Neuronal stem cell (in vitro differentiated cells): ENCODE data around the gene SUPT6H.
A peak's percentile ranks its signal among the peaks of the same experiment; 100 is the strongest.
"Not testable (repeated sequence)": the region's sequence is repeated elsewhere in the genome, so short reads cannot be mapped to it uniquely, and the experiment has no call there.

ENCODE experiments used
- DNase-seq: peaks from one replicate; pipeline ENCODE4 v3.0.0-alpha.2; 2013; ENCODE audit warnings: low spot score
- H2AFZ ChIP-seq: one replicate; pipeline ENCODE4 v1.6.1; 2013; ENCODE audit warnings: mild to moderate bottlenecking, low read length, inconsistent platforms
- H2AK5ac ChIP-seq: 2 replicates; pipeline ENCODE4 v1.6.1; 2013; ENCODE audit warnings: low read depth, mild to moderate bottlenecking, inconsistent platforms, low read length, moderate library complexity, mixed read lengths
- H2BK120ac ChIP-seq: 2 replicates; pipeline ENCODE4 v1.6.1; 2013; ENCODE audit warnings: low read depth, mild to moderate bottlenecking, inconsistent platforms, low read length, moderate library complexity, mixed read lengths
- H2BK12ac ChIP-seq: one replicate; pipeline ENCODE4 v1.6.1; 2013; ENCODE audit warnings: low read length, inconsistent platforms
- H2BK15ac ChIP-seq: 2 replicates; pipeline ENCODE4 v1.6.1; 2013; ENCODE audit warnings: mild to moderate bottlenecking, low read length, inconsistent platforms, mixed read lengths
- H2BK5ac ChIP-seq: one replicate; pipeline ENCODE4 v1.6.1; 2013; ENCODE audit warnings: inconsistent platforms, mild to moderate bottlenecking, low read length, moderate library complexity
- H3K14ac ChIP-seq: one replicate; pipeline ENCODE4 v1.6.1; 2013; ENCODE audit warnings: low read length, inconsistent platforms
- H3K18ac ChIP-seq: 2 replicates; pipeline ENCODE4 v1.6.1; 2013; ENCODE audit warnings: low read length, inconsistent platforms
- H3K23ac ChIP-seq: 2 replicates; pipeline ENCODE4 v1.6.1; 2013; ENCODE audit warnings: low read depth, mild to moderate bottlenecking, mixed read lengths, low read length, inconsistent platforms; ENCODE audit not compliant: poor library complexity
- H3K27ac ChIP-seq: replicated peaks from 3 replicates; pipeline ENCODE4 v1.5.1; 2013; ENCODE audit warnings: low read length, inconsistent platforms
- H3K27me3 ChIP-seq, 3 experiments: 2 replicates each; pipeline ENCODE4 v1.6.1; 2013; ENCODE audit warnings: low read length in 3 of 3, mild to moderate bottlenecking in 2 of 3, inconsistent platforms in 1 of 3, low read depth in 1 of 3, mixed read lengths in 1 of 3, moderate library complexity in 1 of 3; ENCODE audit not compliant: control insufficient read depth in 3 of 3, insufficient read depth in 3 of 3
- H3K36me3 ChIP-seq, 2 donors: replicated peaks in 1 of 2; 2 replicates each; pipeline ENCODE4 v1.6.1; 2013; ENCODE audit warnings: low read length in 2 of 2; ENCODE audit not compliant: control insufficient read depth in 2 of 2, insufficient read depth in 2 of 2
- H3K4ac ChIP-seq: 2 replicates; pipeline ENCODE4 v1.6.1; 2013; ENCODE audit warnings: inconsistent platforms, mild to moderate bottlenecking, low read length, moderate library complexity
- H3K4me1 ChIP-seq, 2 donors: 1 replicate in 1 of 2; 2 replicates in 1 of 2; pipeline ENCODE4 v1.6.1; 2013; ENCODE audit warnings: low read length in 2 of 2, low read depth in 1 of 2; ENCODE audit not compliant: control insufficient read depth in 2 of 2, insufficient read depth in 1 of 2
- H3K4me2 ChIP-seq: one replicate; pipeline ENCODE4 v1.6.1; 2013; ENCODE audit warnings: mild to moderate bottlenecking, low read length, inconsistent platforms; ENCODE audit not compliant: insufficient read depth, poor library complexity, severe bottlenecking
- H3K4me3 ChIP-seq, 2 donors: 2 replicates each; pipeline ENCODE4 v1.5.1; 2013; ENCODE audit warnings: low read length in 2 of 2, mild to moderate bottlenecking in 2 of 2, inconsistent platforms in 1 of 2, moderate library complexity in 1 of 2
- H3K79me1 ChIP-seq: one replicate; pipeline ENCODE4 v1.6.1; 2013; ENCODE audit warnings: low read depth, mild to moderate bottlenecking, inconsistent platforms, low read length, moderate library complexity
- H3K9ac ChIP-seq: one replicate; pipeline ENCODE4 v1.6.1; 2013; ENCODE audit warnings: mild to moderate bottlenecking, low read depth, low read length, inconsistent platforms; ENCODE audit not compliant: poor library complexity
- H3K9me3 ChIP-seq, 2 donors: replicated peaks in 1 of 2; 2 replicates each; pipeline versions ENCODE3 to v1.6.1; 2013; ENCODE audit warnings: low read length in 2 of 2, mild to moderate bottlenecking in 2 of 2, inconsistent platforms in 1 of 2, low read depth in 1 of 2, mixed read lengths in 1 of 2, moderate library complexity in 1 of 2; ENCODE audit not compliant: control insufficient read depth in 2 of 2, insufficient read depth in 1 of 2
- H4K8ac ChIP-seq: one replicate; pipeline ENCODE4 v1.6.1; 2013; ENCODE audit warnings: low read depth, mild to moderate bottlenecking, inconsistent platforms, low read length, moderate library complexity
- H4K91ac ChIP-seq: one replicate; pipeline ENCODE4 v1.6.1; 2013; ENCODE audit warnings: low read length, low read depth, mild to moderate bottlenecking, inconsistent platforms; ENCODE audit not compliant: poor library complexity
- WGBS, 2 donors: extraction: QIAGEN DNeasy Blood & Tissue Kit; methylation state at CpG; one replicate each; pipeline ENCODE4 v1.1.7; 2013; ENCODE audit warnings: missing lambda C conversion rate in 2 of 2, mixed read lengths in 1 of 2; ENCODE audit not compliant: insufficient read length in 2 of 2, insufficient replicate concordance in 1 of 2; ENCODE audit errors: extremely low coverage in 2 of 2; 5-methylcytosine and 5-hydroxymethylcytosine counted together

Gene SUPT6H

GRCh38 chr17:28720247-28720996, 58.4 kb downstream of the SUPT6H start:
- no CpG with 5 or more reads among the region's 30 CpGs for WGBS, 2 donors

DNA sequence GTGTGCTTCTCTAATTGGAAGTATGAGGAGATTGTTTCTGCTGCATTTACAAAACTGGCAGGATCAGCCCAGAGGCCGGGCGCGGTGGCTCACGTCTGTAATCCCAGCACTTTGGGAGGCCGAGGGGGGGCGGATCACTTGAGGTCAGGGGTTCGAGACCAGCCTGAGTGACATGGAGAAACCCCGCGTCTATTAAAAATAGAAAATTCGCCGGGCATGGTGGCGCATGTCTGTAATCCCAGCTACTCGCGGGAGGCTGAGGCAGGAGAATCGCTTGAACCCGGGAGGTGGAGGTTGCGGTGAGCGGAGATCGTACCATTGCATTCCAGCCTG, 59.0 kb downstream of the SUPT6H start:
- H2BK5ac ChIP-seq, H3K27me3 ChIP-seq, H3K9me3 ChIP-seq, H3K9ac ChIP-seq, DNase-seq, H3K27ac ChIP-seq, H4K91ac ChIP-seq, H2AFZ ChIP-seq, H2BK15ac ChIP-seq, H2BK120ac ChIP-seq, H2BK12ac ChIP-seq, H4K8ac ChIP-seq, H3K18ac ChIP-seq, H3K14ac ChIP-seq, H3K23ac ChIP-seq, H2AK5ac ChIP-seq, H3K4ac ChIP-seq: not testable (repeated sequence)
- peaks cover 36 to 38% of the 10 kb centered on the region in 2 donors for H3K4me1 ChIP-seq
- H3K36me3 ChIP-seq: peaks cover 31 to 58% of the 10 kb centered on the region in 2 donors
- peak overlapping the region; percentile 83 to 96 for H3K4me3 ChIP-seq
- H3K79me1 ChIP-seq: peaks cover 10% of the 10 kb centered on the region
- H3K4me2 ChIP-seq: peak overlapping the region; percentile 60
- WGBS, 2 donors: no CpG with 5 or more reads among the region's 19 CpGs

More at GRCh38 chr17:28720247-28720996, 58.4 kb downstream of the SUPT6H start:
- H3K27me3 ChIP-seq: no peaks in the 10 kb centered on the region
- H3K4me3 ChIP-seq: peak overlapping the region; percentile 83 to 96
- peak overlapping the region; percentile 92 for H3K9ac ChIP-seq
- H4K8ac ChIP-seq: no peak overlapping the region
- peaks cover 10% of the 10 kb centered on the region for H3K79me1 ChIP-seq
- peak overlapping the region; percentile 68 for H2AK5ac ChIP-seq
- H3K27ac ChIP-seq: no peak overlapping the region
- peak overlapping the region; percentile 56 for H2AFZ ChIP-seq
- peak overlapping the region; percentile 82 for H4K91ac ChIP-seq
- peak overlapping the region; percentile 60 for H3K4me2 ChIP-seq
- H3K18ac ChIP-seq: peak overlapping the region; percentile 94
- peaks cover 0 to 1% of the 10 kb centered on the region in 2 donors for H3K9me3 ChIP-seq
- no peak overlapping the region for H3K4ac ChIP-seq
- no peak overlapping the region for H3K14ac ChIP-seq
- H3K36me3 ChIP-seq: peaks cover 33 to 63% of the 10 kb centered on the region in 2 donors
- peak overlapping the region; percentile 82 for H3K23ac ChIP-seq
- no peak overlapping the region for H2BK15ac ChIP-seq
- H2BK120ac ChIP-seq: no peak overlapping the region
- no peak for DNase-seq
- peak overlapping the region; percentile 13 for H2BK5ac ChIP-seq
- peaks cover 36 to 44% of the 10 kb centered on the region in 2 donors for H3K4me1 ChIP-seq
- H2BK12ac ChIP-seq: no peak overlapping the region

DNA sequence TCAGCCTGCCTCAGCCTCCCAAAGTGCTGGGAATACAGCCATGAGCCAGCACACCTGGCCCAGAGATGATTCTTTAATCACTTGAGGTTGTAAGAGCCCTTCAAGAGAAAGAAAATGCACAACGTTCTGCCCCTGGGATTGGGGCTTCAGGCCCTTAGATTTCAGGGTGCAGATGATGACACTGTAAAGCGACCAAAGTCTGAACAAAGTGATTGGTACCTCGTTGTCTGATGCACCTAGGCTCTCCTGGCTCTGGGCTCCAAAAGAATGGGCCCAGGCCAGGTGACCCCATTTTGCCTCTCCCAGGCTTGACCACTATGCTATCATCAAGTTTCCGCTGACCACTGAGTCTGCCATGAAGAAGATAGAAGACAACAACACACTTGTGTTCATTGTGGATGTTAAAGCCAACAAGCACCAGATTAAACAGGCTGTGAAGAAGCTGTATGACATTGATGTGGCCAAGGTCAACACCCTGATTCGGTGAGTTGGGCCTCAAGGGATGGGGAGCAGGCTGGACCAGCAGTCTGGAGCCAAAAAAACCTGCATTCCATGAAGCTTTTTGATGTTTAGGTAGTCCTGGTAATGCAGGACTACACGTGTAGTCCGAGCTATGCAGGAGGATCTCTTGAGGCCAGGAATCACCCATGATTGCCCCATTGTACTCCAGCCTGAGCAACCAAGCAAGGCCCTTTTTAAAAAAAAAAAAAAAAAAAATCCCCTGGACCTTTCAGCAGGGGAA, 60.6 kb downstream of the SUPT6H start:
- Histone ChIP-seq H2BK15ac (no peak overlapping the region), H3K4me3 (no peak overlapping the region), H3K18ac (no peak overlapping the region)

More for the DNA sequence above, 60.6 kb downstream of the SUPT6H start:
- DNase-seq: no peak
- H3K9me3 ChIP-seq: peaks cover 0 to 1% of the 10 kb centered on the region in 2 donors
- WGBS, 2 donors: no CpG with 5 or more reads among the region's 7 CpGs
- H3K4me1 ChIP-seq: peaks cover 29 to 35% of the 10 kb centered on the region in 2 donors
- H3K9ac ChIP-seq: peak overlapping the region; percentile 13
- H3K79me1 ChIP-seq: peaks cover 9% of the 10 kb centered on the region
- peaks cover 31 to 52% of the 10 kb centered on the region in 2 donors for H3K36me3 ChIP-seq
- no peak overlapping the region for H3K4me2 ChIP-seq
- no peak overlapping the region for H2BK12ac ChIP-seq
- H2BK5ac ChIP-seq: no peak overlapping the region
- H3K27me3 ChIP-seq: no peaks in the 10 kb centered on the region
- H3K14ac ChIP-seq: no peak overlapping the region
- no peak overlapping the region for H3K27ac ChIP-seq
- H2AFZ ChIP-seq: no peak overlapping the region
- no peak overlapping the region for H2AK5ac ChIP-seq
- H3K23ac ChIP-seq: no peak overlapping the region
- H2BK120ac ChIP-seq: no peak overlapping the region
- no peak overlapping the region for H4K91ac ChIP-seq
- no peak overlapping the region for H3K4ac ChIP-seq
- no peak overlapping the region for H4K8ac ChIP-seq
